GOT3 (cell line): ENCODE data around the gene MPHOSPH6.
A peak's percentile ranks its signal among the peaks of the same experiment; 100 is the strongest.
"Not testable (repeated sequence)": the region's sequence is repeated elsewhere in the genome, so short reads cannot be mapped to it uniquely, and the experiment has no call there.

ENCODE experiments used
- DNase-seq: peaks from one replicate; lab custom pipeline; 2025; ENCODE audit warnings: mixed read lengths; lab: John Stamatoyannopoulos, UW

MPHOSPH6 gene

GRCh38 chr16:82169861-82170845 lies at the start of gene MPHOSPH6:
MPHOSPH6 (minus strand) TSS chr16:82170224; CDS start chr16:82170175, 49 bp downstream.
- DNase-seq: peak; percentile 66

GRCh38 chr16:82219298-82219697 lies 49.3 kb upstream of the MPHOSPH6 start:
- no peak for DNase-seq

- DNase-seq: not testable (repeated sequence)
Measured at GRCh38 chr16:82209314-82209713, 39.3 kb upstream of the MPHOSPH6 start.

GRCh38 chr16:82203198-82203597 lies 33.2 kb upstream of the MPHOSPH6 start:
- no peak for DNase-seq

- DNase-seq: no peak
Measured at GRCh38 chr16:82201926-82202325, 31.9 kb upstream of the MPHOSPH6 start.

GRCh38 chr16:82201351-82201750 lies 31.3 kb upstream of the MPHOSPH6 start:
- no peak for DNase-seq

- DNase-seq: no peak
Measured at GRCh38 chr16:82199209-82199608, 29.2 kb upstream of the MPHOSPH6 start.

GRCh38 chr16:82197540-82198240 lies 27.7 kb upstream of the MPHOSPH6 start:
- DNase-seq: no peak

- no peak for DNase-seq
Measured at GRCh38 chr16:82195917-82196494, 26.0 kb upstream of the MPHOSPH6 start.

GRCh38 chr16:82194086-82194485 lies 24.1 kb upstream of the MPHOSPH6 start:
- no peak for DNase-seq

GRCh38 chr16:82192665-82193064 lies 22.6 kb upstream of the MPHOSPH6 start:
- DNase-seq: no peak

GRCh38 chr16:82190386-82190785 lies 20.4 kb upstream of the MPHOSPH6 start:
- DNase-seq: no peak

- DNase-seq: no peak
Measured at GRCh38 chr16:82187829-82188228, 17.8 kb upstream of the MPHOSPH6 start.

GRCh38 chr16:82185012-82185411 lies 15.0 kb upstream of the MPHOSPH6 start:
- DNase-seq: no peak

GRCh38 chr16:82184213-82184612 lies 14.2 kb upstream of the MPHOSPH6 start:
- no peak for DNase-seq

GRCh38 chr16:82183004-82183397 lies 13.0 kb upstream of the MPHOSPH6 start:
- no peak for DNase-seq

- no peak for DNase-seq
Measured at GRCh38 chr16:82182266-82183003, 12.4 kb upstream of the MPHOSPH6 start.

GRCh38 chr16:82181461-82182185 lies 11.6 kb upstream of the MPHOSPH6 start:
- no peak for DNase-seq

GRCh38 chr16:82178352-82178751 lies 8.3 kb upstream of the MPHOSPH6 start:
- DNase-seq: no peak

- DNase-seq: no peak
Measured at GRCh38 chr16:82177555-82177954, 7.5 kb upstream of the MPHOSPH6 start.

GRCh38 chr16:82176204-82176603 lies 6.2 kb upstream of the MPHOSPH6 start:
- DNase-seq: no peak
